Astrocyte of the cerebellum (primary cell): ENCODE measurements around the gene ZDHHC24.

Experiments
- DNase-seq: peaks from one replicate; pipeline ENCODE4 v3.0.0-alpha.2; 2011; ENCODE audit warnings: low read depth
- H3K4me3 ChIP-seq: 2 replicates; pipeline ENCODE4 v1.5.1; 2011; ENCODE audit warnings: mild to moderate bottlenecking, low read depth, low read length, moderate library complexity
- in situ Hi-C: cut with HindIII; loops from 2 replicates; pipeline ENCODE4 v1.10.0; 2017; ENCODE audit warnings: low sequenced_read_pairs
- TF ChIP-seq, protein P1 (sequence below): IDR thresholded peaks from 2 replicates; pipeline ENCODE4 v1.5.1; 2012; ENCODE audit warnings: low read length, low read depth, moderate library complexity, mild to moderate bottlenecking; ENCODE audit errors: missing control alignments

Gene ZDHHC24

DNA sequence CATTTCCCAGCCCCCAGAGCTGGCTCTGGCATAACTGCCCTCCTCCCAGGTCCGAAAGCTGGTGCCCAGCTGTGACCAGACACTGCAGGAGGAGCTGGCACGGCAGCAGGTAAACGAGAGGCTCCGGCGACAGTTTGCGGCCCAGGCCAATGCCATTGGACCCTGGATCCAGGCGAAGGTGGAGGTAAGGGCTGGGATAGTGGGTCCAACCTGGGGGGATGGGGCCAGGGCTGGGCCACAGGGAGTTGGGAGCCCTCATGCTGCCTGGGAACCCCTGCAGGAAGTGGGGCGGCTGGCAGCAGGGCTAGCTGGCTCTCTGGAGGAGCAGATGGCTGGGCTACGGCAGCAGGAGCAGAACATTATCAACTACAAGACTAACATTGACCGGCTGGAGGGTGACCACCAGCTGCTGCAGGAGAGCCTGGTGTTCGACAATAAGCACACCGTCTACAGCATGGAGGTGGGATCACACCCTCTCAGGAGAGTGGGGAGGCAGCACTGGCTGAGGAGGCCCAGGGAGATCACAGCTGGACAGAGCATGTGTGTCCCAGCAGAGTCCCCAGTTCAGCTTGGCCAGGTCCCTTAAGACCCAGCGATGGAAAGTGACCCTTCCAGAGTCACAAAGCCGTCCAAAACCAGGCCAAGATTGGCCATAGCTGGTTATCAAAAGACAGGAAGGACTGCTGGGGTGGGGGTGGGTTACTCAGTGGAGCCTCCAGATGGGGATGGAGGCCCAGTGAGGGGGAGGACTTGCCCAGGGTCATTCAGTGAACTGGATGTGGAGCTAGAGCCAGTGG is 15.5 kb upstream of the ZDHHC24 start:
- in situ Hi-C loops, result no loop called here
- no peak for DNase-seq
- no peak overlapping the region for H3K4me3 ChIP-seq
- TF ChIP-seq, protein P1, sequence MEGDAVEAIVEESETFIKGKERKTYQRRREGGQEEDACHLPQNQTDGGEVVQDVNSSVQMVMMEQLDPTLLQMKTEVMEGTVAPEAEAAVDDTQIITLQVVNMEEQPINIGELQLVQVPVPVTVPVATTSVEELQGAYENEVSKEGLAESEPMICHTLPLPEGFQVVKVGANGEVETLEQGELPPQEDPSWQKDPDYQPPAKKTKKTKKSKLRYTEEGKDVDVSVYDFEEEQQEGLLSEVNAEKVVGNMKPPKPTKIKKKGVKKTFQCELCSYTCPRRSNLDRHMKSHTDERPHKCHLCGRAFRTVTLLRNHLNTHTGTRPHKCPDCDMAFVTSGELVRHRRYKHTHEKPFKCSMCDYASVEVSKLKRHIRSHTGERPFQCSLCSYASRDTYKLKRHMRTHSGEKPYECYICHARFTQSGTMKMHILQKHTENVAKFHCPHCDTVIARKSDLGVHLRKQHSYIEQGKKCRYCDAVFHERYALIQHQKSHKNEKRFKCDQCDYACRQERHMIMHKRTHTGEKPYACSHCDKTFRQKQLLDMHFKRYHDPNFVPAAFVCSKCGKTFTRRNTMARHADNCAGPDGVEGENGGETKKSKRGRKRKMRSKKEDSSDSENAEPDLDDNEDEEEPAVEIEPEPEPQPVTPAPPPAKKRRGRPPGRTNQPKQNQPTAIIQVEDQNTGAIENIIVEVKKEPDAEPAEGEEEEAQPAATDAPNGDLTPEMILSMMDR, result no peak

DNA sequence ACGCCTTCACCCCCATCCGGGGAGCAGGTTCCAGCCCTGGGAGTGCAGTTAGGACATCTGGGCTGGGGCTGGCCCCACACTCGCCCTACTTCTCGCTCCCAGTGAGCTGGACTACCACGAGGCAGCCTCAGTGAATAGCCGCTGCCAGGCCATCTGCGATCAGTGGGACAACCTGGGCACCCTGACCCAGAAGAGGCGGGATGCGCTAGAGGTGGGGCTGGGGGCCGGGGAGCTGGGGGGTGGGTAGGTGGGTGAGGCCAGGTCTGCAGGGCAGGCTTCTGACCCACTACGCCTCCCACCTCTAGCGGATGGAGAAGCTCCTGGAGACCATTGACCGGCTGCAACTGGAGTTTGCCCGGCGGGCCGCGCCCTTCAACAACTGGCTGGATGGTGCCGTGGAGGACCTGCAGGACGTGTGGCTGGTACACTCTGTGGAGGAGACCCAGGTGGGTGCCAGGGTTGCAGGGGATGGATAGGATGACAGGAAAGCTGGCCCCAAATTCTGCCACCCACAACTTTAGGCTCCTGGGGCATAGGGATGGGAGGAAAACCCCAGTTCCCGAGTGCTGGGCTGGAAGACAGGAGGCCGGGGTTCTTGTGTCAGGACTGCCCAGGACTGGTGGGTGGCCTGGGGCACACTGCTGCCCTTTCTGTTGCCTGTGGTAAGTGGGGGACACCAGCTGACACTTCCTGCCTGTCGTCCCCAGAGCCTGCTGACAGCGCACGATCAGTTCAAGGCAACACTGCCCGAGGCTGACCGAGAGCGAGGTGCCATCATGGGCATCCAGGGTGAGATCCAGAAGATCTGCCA is 14.2 kb upstream of the ZDHHC24 start:
- DNase-seq, result no peak
- TF ChIP-seq, protein P1, result no peak
- no peak overlapping the region for H3K4me3 ChIP-seq
- in situ Hi-C loops, result no loop called here

DNA sequence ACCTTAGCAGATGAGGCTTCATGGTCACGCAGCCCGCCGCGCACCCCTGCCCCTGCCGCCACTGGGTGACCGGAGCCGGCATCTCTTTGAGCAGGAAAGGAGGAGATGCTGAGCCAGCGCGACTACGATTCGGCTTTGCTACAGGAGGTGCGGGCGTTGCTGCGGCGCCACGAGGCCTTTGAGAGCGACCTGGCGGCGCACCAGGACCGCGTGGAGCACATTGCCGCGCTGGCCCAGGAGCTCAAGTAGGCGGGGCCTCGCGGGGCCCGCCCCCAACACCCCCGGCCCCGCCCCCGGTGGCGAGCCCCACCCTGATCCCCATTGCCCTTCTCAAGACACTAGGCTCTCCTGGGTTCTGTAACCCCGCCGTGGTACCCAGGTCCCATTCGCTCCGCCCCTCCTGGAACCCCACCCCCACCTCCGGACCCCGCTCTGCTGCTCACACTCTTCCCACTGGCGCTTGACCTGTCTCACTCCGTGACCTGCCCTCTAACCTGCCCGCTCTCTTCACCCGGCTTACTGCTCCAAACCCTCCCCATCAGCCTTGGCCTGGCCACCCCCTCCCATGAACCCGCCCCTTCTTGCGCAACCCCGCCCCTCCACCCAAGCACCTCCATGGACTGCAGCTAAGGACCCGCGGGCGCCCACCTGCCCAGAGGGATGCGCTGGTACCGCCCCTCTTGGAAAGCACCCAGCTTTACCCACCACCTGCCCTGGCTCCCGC is 13.5 kb upstream of the ZDHHC24 start:
- no peak overlapping the region for H3K4me3 ChIP-seq
- TF ChIP-seq, protein P1, result no peak
- DNase-seq, result no peak

DNA sequence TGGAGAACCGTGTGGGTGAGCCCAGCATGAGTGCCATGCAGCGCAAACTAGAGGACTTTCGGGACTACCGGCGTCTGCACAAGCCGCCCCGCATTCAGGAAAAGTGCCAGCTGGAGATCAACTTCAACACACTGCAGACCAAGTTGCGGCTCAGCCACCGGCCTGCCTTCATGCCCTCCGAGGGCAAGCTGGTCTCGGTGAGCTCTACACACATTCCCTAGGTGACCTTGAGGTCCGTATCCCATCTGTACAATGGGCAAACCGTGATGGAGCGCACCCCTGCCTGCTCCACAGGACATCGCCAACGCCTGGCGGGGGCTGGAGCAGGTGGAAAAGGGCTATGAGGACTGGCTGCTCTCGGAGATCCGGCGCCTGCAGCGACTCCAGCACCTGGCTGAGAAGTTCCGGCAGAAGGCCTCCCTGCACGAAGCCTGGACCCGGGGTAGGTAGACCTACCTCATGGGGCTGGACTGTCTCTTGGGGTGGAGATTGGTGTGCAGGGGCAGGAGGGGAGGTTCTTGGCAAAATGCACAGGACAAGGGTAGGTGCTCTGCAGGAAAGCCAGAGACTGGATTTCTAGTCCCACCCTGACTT is 12.0 kb upstream of the ZDHHC24 start:
- DNase-seq, result no peak
- TF ChIP-seq, protein P1, result no peak
- H3K4me3 ChIP-seq, result no peak overlapping the region
- in situ Hi-C loops, result no loop called here

More for the DNA sequence above, 13.5 kb upstream of the ZDHHC24 start:
- in situ Hi-C loops, result no loop called here

DNA sequence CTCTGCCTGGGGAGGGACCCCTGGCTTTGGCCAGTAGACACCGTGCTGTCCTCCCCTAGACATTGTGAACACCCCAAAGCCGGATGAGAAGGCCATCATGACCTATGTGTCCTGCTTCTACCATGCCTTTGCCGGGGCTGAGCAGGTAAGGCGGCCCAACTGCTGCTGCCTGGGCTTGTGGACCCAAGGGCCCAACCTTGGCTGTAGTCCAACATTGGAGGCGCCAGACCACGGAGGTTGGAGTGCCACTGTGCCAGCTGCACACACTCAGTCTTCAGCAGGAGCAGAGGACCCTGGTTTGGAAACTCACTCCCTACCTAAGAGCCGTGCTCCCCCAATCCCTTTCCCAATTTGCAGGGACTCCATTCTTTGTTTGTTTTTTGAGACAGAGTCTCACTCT is 10.2 kb upstream of the ZDHHC24 start:
- TF ChIP-seq, protein P1, result no peak
- no peak for DNase-seq
- in situ Hi-C loops, result no loop called here
- H3K4me3 ChIP-seq, result no peak overlapping the region

DNA sequence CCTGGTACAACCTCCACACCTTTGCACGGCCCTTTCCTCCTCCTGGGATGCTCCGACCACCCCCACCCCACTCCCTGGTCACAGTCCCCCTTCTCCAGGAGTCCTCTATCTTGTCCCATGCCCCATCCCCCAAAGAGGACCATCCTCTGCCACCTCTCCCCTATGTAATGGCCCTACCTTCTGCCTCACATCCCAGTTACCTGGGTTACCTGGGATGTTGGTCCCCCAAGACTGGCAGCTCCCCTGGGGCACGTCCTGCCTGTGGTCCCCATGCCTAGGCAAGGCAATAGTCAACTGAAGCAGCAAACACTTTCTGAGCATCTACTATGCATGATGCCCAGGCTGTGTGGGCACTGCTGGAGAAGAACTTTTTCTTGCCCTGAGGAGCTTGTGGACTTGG is 9.6 kb upstream of the ZDHHC24 start:
- TF ChIP-seq, protein P1, result no peak
- in situ Hi-C loops, result no loop called here
- no peak for DNase-seq
- no peak overlapping the region for H3K4me3 ChIP-seq
